GM21717 (cell line): ENCODE measurements around the gene ARHGAP1.
"Not testable (repeated sequence)": the region's sequence is repeated elsewhere in the genome, so short reads cannot be mapped to it uniquely, and the experiment has no call there.

Source experiments
- ATAC-seq: cut with Tn5 transposase; IDR thresholded peaks from one replicate; pipeline ENCODE4 v1.9.1; 2021; ENCODE audit warnings: mild to moderate bottlenecking, moderate library complexity; ENCODE audit not compliant: unreplicated experiment

The ARHGAP1 gene

DNA sequence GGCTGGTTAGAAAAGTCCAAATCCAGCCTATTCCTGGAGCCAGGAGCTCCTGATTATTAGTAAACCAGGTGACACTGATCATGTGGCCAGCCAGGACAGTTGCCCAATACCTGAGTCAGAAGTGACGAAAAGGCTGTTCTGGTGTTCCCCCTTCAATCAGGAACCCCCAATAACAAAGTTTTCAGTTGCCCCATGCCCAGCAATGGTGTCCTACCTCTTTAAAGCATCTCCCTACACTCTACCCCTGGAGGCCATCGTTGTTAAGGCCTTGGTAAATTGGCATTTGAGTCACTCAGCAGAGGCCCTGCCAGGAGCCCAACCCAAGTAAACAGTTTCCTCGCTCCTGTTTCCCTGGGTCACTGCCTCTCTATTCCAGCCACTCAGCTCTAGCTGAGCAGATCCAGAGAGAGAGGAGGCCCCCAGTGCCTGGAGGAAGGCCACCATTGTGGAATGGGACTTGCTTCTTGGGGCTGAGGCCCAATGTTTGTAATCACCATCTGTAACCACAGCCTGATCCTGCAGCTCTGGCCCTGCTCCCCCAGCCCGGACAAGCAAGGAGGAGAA is 25.0 kb downstream of the ARHGAP1 start:
- ATAC-seq = no peak

DNA sequence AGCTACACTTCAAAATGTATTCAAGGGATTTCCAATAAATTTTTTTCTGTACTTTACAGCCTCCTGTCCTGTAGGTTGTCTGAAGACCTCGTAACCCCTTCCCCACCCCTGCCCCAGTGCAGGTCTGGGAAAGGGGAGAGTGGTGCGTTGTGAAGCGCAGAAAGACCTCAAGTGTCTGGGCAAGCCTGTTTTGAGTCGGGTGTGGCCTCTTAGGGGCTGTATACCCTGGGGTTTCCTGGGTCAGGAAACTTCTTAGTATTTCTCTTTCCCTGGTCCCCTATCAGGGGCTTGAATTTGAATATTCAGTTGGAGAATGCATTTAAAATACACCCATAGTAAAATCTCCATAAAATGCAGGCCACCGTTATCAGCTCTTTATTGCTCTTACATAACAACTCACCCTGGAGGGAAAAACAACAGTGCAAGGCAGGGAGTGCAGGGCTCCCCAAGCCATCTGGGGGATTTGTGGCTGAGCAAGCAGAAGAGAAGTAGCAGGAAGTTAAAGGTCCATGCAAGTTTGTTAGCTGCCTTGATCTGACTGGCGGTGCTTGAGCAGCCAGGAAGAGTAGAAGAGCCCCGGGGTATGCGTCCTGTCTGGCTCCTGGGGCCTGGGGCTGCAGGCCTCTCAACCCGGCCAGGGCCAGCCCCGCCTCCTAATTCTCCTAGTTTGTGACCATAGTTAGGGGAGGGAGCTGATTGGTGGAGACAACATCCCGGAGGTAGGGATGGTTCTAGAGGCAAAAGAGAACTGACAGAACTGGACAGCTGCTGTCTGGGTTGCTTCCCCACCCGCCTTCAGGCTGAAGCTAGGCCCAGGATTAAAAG is 25.7 kb downstream of the ARHGAP1 start:
- no peak for ATAC-seq

DNA sequence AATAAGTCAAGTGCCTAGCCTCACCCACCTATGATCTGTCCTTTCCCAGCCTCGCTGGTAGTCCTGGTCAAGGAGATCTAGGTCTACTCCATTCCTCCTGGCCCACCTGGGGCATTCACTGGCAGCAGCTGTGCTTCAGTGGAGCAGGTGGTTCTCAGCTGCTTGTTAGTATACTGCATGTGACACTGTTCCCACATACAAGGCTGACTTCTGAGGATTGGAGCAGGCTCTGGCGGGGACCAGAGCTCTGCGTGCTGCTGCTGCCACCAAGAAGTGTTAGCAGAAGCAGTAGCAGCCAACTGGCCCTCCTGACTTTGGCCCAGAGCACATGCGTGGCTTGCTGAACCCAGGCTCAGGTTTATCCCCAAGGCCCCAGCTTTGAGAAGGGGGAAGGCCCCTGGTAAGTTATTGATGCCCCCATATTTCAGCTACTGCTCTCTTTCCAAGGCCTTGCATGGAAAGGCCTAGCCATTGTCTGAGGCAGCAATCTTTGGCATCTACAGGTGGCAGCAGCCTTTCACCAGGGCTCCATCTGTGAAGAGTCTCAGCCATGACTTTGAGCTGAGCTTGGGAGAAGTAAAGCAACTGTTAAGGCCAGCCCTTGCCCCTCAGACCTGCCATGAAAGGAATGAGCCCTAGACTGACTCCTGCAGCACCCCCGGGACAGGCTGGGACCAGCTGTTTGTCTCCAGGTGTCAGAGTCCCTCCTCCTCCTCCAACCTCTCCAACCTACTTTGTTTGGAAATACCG is 26.5 kb downstream of the ARHGAP1 start:
- ATAC-seq = no peak

DNA sequence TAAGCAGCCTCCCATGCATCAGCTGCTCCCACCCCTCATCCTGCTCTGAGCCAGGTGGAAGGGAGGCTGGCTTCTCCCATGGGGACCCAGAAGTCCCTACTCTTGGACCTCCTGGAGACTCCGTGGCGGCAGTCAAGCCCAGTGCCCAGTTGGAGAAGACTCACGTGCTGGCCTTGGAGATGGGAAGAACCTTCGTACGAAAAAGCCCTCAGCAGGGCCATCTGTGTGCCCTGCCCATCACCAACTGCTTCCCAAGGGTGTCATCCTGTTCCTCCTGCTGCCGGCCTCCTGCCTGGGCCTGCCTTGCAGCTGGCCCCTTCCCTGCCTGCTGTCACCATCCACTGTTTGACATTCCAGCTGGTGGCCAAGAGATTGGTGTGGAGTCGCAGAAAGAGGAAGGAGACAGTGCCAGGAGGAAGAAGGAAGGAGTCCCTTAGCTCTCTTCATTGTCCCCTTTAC is 28.0 kb downstream of the ARHGAP1 start:
- ATAC-seq = no peak

DNA sequence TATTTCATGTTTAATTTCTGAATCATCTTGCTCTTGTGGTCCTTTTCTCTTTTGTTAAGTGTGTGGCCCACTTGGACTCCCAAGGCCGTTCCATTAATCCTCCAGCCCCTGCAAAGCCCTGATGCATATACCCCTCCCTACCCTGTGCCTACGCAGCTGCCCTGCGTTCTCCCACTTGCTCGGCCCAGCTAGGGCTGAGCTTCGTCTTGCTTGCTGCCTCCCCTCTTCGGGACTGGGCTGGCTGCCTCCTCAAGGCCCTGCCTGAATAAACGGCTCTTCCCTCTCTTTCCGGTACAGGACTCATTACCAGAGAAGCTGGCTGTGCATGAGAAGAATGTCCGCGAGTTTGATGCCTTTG is 28.5 kb downstream of the ARHGAP1 start:
- ATAC-seq = no peak

DNA sequence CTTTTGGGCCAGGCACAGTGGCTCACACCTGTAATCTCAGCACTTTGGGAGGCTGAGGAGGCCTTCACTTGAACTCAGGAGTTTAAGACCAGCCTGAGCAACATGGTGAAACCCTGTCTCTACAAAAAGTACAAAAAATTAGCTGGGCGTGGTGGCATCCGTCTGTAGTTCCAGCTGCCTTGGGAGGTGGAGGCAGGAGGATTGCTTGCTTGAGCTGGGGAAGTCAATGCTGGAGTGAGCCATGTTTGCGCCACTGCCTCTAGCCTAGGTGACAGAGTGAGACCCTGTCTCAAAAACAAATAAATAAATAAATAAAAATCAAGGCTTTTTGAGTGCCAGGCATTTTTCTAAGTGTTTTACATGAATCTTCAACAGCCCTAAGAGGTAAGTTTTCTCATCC is 29.9 kb downstream of the ARHGAP1 start:
- ATAC-seq = not testable (repeated sequence)

DNA sequence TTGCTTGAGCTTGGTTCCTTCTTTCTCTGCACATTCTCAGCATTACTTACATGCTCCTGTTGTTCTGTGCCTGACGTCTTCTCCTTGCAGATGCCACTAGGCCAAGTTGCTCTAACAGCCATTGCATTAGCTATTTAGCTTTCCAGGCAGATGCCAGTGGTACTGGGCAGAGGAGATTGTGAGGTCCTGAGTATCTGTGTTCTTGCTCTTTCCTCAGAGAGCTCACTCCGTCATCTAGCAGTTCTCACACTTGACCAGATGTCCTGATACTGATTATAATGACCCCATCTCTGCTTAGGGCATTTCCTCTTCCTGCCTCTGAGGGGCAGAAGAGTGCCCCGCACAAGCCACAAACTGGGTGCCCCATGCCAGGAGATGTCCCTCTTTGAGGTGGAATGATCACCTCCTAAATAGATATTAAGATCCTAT is 30.7 kb downstream of the ARHGAP1 start:
- ATAC-seq = no peak

DNA sequence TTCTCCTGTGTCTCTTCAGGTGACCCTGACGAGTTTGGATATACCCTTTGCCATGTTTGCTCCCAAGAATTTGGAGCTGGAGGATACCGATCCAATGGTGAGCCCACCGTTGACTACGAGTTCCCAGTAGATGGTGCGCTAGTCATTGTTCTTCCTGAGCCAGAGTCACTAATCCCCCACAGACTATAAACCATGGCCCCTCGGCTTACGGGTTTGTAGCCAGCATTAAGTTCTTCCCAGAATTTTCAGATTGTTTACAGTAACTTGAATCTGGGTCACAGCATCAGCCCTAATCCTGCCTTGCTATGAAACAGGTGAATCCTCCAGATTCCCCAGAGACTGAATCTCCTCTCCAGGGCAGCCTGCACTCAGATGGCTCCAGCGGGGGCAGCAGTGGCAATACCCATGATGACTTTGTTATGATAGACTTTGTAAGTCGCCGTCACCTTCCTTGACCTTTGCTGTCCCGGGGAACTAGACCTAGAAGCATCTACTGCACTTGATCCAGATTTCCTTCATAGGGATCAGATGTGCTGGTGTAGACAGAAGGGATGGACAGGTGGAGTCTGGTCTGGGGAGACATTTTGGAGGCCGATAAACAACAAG is 31.8 kb downstream of the ARHGAP1 start:
- ATAC-seq = no peak

DNA sequence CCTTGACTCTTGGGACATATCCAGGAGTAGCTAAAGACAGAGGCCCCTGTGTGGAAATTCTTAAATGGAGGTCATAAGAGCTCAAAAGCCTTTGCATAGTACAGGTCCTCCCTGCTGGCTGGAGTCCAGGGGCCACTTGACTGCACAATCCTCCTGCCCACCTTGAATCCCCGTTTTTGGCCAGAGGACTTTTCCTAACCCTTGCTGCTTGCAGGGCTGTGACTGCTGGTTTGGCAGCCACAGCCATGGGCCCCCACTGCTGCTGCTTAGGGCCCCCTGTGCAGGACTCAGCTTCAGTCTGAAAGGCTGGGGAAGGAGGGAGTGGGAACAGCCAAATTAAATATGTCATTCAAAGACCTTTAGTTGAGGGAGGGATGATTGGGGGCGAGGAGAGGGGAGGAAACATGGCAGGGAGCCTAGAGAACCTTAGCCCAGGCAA is 33.4 kb downstream of the ARHGAP1 start:
- ATAC-seq = no peak

DNA sequence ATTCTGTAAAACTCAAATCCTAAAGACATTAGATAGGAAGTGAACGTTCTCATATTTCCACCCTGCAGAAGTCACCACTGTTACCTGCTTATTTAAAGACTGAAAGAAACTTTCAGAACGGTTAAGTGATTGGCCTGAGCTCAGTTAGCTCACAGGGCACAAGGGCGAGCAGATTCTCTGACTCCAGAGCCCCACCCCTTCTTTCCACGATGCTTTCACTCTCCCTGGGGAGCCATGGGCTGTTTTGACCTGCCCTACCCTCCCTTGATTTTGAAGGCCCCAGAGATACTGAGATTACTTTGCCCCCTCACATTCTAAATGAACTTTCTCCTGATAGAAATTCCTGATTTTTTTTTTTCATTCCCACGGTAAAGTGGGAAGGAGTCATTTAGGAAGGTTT is 33.9 kb downstream of the ARHGAP1 start:
- no peak for ATAC-seq

DNA sequence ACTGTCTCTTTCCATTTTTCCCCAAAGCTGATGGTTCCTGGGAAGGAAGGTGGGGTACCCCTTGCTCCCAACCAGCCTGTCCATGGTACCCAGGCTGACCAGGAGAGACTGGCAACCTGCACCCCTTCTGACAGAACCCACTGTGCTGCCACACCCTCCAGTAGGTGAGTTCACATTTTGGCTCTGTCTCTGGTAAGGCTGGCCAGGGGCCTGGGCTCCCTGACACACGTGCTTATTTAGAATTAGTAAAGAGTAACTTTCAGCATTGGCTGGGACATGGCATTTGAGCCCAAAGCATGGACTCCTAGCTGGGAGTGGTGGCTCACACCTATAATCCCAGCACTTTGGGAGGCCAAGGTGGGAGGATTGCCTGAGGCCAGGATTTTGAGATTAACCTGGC is 35.1 kb downstream of the ARHGAP1 start:
- ATAC-seq = no peak

DNA sequence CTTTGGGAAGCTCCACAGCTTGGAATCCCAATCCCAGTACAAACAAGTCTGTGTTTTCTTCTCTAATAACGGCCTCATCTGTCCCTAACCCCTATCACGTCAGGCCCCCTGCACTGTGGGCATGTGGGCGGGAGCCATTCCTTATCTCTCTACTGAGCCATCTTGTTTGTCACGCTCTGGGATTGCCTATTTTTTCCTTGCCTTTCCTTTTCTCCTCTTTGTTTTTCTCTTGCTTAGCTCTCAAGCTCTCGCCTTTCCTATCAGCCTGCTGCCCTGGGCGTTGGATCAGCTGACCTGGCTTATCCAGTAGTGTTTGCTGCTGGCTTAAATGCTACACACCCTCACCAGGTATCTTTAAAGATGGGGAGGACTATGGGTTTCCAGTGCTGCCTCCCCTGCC is 35.8 kb downstream of the ARHGAP1 start:
- ATAC-seq = no peak

DNA sequence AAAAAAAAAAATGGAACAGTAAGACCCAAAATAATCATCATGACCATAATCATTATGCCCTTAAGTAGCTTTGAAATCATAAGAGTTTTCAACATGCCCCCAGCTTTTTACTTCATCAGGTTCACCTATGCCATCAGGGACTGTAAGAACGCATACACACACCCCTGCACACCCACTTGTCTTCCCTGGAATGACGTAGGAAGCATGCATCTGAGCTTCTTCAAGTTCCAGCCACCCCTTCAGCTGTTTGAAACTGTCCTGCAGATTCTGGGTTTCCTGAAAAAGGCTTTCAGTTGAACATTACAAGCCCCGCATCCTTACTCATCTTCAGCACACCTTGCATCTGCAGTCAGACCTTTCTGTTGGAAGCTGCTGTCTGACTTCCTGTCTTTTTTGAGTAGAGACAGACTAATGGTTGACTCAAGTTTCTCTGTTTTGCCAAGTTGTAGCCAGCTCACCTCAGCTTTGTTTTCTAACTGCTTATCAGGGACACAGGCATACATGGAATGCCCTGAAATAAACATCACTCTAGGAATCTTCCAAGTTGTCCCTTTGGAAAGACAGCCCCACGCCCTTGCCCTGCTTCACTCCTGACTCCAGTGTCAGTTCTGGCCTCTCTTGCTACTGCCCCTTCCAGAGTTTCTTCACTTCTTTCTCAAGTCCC is 37.0 kb downstream of the ARHGAP1 start:
- no peak for ATAC-seq

DNA sequence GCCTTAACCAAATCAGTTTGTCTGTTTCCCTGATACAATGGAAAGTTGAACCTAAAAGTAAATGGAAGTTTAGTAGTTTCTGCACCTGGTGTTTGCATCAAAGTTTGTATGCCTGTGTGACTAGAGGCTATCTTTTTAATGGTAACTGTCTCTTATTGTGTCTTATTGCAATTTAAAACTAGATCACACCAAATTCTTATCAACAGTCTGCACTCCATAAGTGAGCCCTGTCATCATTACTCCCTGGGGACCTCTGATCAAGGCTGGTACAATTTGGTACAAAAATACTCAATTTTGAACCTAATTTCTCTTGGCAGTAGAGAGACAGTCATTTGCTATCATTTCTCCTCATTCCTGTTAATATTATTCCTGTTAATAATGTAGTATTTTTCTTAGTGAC is 38.1 kb downstream of the ARHGAP1 start:
- ATAC-seq = no peak

DNA sequence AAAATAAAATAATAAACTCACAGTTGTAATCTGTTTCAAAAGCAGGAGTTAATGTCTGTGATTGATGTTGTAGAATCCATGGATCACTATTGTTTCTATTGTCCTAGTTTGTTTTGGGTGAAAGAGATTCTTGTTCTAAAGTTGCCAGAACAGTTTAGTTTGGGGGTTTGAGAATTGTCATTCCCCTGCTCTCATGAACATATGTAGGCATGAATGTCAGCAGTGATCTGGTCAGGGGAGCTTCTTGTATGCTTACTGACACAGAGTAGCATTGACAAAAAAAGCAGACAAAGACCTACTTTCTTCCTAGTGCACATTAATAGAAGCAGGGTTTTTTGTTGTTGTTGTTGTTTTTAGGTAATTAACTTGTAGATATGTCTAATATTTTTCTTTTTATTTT is 38.6 kb downstream of the ARHGAP1 start:
- no peak for ATAC-seq

DNA sequence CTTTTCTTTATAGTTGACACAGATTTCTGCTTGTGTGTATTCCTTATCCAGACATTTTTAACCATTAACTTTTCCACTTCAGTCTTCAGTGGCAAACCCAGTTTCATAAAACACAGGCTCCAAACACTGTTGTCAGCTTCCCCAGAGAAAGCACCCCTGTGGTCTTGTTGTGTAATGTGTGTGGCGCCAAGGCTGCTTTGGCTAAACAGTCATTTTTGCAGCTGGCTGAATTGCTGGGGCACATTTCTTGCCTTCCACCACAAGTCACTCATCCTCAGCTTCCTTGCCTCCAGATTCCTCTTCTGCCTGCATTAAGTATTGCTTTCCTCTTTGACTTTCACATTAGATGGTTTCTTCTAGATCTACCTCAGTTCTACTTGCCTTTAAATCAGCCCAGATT is 40.5 kb downstream of the ARHGAP1 start:
- no peak for ATAC-seq

DNA sequence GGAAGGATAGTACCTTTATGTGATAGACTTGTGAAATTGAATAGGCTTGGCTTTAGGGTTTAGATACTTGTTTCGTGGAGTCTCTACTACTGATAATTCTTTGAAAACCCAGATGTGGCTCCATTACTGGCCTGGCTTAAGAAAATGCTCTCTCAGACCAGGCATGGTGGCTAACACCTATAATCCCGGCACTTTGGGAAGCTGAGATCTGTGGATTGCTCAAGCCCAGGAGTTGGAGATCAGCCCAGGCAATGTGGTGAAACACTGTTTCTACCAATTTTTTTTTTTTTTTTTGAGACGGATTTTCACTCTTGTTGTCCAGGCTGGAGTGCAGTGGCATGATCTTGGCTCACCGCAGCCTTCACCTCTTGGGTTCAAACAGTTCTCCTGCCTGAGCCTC is 42.2 kb downstream of the ARHGAP1 start:
- ATAC-seq = no peak

DNA sequence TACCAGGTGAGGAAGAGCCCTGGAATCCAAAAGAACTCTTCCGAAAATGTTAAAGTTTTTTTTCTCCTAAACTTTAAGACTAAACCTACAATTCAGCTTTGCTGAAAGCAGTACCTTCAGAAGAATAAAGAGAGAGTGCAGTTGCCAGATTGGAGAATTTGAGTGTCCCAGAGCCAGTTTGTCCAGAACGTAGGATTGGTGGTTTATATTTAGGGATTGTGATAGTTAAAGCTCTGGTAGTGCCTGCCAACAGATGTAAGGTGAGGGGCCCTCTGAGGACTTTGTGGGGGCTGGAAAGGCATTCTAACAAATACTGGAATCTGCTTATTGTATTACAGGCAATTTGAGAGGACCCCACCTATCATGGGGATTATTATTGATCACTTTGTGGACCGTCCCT is 43.2 kb downstream of the ARHGAP1 start:
- ATAC-seq = no peak

DNA sequence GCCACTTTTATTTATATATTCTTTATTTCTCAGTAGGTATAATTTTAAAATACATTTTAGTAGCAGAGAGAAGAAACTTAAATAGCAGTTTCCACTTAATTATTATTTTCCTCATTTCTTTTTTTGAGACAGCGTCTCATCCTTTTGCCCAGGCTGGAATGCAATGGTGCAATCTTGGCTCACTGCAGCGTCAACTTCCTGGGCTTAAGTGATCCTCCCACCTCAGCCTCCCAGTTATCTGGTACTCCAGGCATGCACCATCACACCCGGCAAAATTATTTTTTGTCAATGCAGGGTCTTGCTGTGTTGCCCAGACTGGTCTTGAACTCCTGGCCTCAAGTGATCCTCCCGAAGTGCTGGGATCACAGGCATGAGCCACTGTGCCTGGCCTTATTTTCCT is 44.8 kb downstream of the ARHGAP1 start:
- ATAC-seq = no peak

DNA sequence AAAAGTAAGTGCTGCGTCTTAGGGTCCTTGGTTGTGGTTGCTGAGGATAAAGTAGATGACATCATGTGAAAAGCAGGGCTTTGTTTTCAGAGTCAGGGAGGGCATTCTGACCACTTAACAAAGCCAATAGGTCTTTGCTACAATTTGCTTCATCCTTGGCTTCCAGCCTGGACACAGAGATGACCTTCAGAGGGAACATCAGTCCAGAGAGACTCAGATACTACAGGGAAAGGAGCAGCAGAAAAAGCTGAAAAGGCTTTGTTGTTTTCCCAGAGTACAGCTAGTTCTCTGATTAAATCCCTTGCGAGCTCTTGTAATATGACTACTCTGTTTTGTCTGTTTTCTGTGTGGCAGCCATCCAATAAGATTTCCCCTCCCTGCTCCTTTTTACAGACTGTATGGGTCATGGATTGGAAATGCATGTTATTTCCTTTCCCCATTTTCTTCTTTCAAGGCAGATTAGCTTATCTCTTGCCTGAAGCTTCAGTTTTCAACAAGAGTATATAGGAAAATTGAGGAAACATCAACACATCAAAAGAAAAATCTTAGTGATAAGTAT is 51.2 kb downstream of the ARHGAP1 start:
- ATAC-seq = no peak

DNA sequence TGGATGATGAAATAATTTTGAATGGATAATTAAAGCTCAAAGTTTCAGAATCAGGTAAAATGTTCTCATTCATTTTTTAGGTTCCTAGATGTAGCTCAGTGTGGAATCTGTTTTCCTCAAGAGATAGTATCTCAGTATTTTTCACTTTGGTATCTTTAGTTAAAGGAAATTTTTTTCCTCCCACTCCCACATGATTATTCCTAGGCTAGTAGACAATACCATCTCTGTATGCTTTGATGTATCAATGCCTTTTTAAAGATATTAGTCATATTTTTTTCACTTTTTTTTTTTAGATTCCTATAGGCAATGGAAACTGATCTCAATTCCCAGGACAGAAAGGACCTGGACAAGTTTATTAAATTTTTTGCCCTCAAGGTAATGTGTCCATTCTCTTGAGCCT is 56.4 kb downstream of the ARHGAP1 start:
- no peak for ATAC-seq
